ENCODE measurements around the gene APOL6. TPM values are rescaled to one million over a fixed set of nuclear protein-coding genes. Genes with fewer than 3 reads are reported as not detected.

APOL6 gene
- total and polyA plus RNA-seq, 2 of the 4 experiments (the other 2 are of a cell fraction) = 1.2 to 7.2 TPM

DNA sequence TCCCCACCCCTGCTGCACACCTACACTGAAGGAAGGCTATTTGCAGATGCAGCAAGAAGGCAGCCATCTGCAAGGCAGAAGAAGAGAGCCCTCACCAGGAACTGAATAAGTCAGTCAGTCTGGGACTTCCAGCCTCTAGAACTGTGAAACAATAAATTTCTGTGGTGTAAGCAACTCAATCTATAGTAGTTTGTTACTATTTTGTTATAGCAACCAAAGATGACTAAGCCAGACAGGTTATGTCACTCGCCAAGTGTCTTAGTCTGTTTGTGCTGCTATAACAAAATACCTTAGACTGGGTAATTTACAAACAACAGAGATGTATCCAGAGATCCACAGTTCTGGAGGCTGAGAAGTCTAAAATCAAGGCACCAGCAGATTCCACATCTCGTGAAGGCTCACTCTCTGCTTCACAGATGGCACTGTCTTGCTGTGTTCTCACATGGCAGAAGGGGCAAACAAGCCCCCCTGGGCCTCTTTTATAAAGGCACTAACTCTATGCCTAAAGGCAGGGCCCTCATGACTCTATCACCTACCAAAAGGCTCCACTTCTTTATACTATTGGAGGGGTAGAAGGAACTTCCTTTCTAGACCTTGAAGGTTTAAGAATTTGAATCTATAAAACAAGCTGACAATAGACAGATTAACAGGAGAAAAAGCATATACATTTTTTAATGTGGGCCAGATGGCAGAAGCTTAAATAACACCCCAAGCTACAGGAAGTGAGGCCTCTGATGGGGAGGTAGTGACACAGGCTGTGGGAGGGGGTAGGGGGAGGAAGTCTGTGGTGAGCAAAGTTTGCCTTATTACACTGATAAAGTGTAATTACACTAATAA lies 12.3 kb downstream of the APOL6 start:
- Histone ChIP-seq H2BK15ac (ENCODE audit: low read depth, low read length) (no peak overlapping the region), H2BK20ac (ENCODE audit: low read depth, low read length) (no peak overlapping the region), H4K8ac (ENCODE audit: low read depth in 2 of 2, low read length in 2 of 2) (no peak overlapping the region), H2AK9ac (replicated peaks; ENCODE audit: low read depth, low read length, poor library complexity) (no peak overlapping the region), H2BK120ac (ENCODE audit: low read depth, low read length) (0 out of 2 replicates have a peak overlapping the region, but pooled peaks have one; percentile 32), H3K36me3 (ENCODE audit: control insufficient read depth, insufficient read depth, low read length) (peaks cover 26% of the 10 kb centered on the region), H3K4ac (ENCODE audit: low read depth, low read length) (no peak overlapping the region), H3K9me1 (ENCODE audit: insufficient read depth, low read length) (peaks cover 5% of the 10 kb centered on the region), H2AK5ac (ENCODE audit: low read depth, low read length) (peak overlapping the region; percentile 69; the same call in 1 of the 2 replicates), H3K9ac (ENCODE audit: low read depth, low read length) (no peak overlapping the region), H3K4me3 (ENCODE audit: insufficient read depth, low read depth, low read length) (no peak overlapping the region), H3K14ac (replicated peaks; ENCODE audit: low read depth, low read length) (0 out of 2 replicates have a peak overlapping the region, but pooled peaks have one; percentile 55), H3K9me3 (ENCODE audit: control insufficient read depth, insufficient read depth, low read length) (peaks cover 3% of the 10 kb centered on the region), H3K27me3 (ENCODE audit: control insufficient read depth, insufficient read depth, low read length) (no peaks in the 10 kb centered on the region), H4K91ac (ENCODE audit: insufficient read depth, low read depth, low read length) (no peak overlapping the region), H4K20me1 (ENCODE audit: insufficient read depth, low read length) (no peaks in the 10 kb centered on the region), H3K56ac (ENCODE audit: extremely low read depth, insufficient read depth, low read length) (no peak overlapping the region), H3K79me1 (ENCODE audit: low read depth in 1 of 2, low read length in 2 of 2) (peaks cover 0 to 18% of the 10 kb centered on the region in 2 experiments; a peak in 3 of 4 replicates), H4K5ac (ENCODE audit: low read depth, low read length) (no peak overlapping the region), H3K23ac (ENCODE audit: low read depth, low read length) (no peak overlapping the region), H2AFZ (replicated peaks; ENCODE audit: low read length, poor library complexity) (no peak overlapping the region), H3K4me1 (ENCODE audit: control insufficient read depth, insufficient read depth, low read length) (peaks cover 5% of the 10 kb centered on the region), H3K4me2 (ENCODE audit: low read depth, low read length) (no peak overlapping the region), H3K27ac (ENCODE audit: insufficient read depth, low read length) (no peak overlapping the region), H2BK5ac (ENCODE audit: low read depth, low read length, poor library complexity, severe bottlenecking) (peak overlapping the region; percentile 32), H3K18ac (ENCODE audit: low read depth, low read length) (0 out of 2 replicates have a peak overlapping the region, but pooled peaks have one; percentile 33)
- in situ Hi-C loops (cut with MboI; ENCODE audit: low sequenced_read_pairs) (no loop called here), intact Hi-C loops (cut with micrococcal nuclease) (no loop called here), dilution Hi-C loops (cut with HindIII; ENCODE audit: low sequenced_read_pairs, unreplicated experiment) (no loop called here)
- DNase-seq (peak; percentile 32), ATAC-seq (ENCODE audit: low read depth) (no peak)
- no peak for TF ChIP-seq CHD1 (IDR thresholded peaks at IDR 0.05; ENCODE audit: low read depth, low read length)
- TF ChIP-seq SMC3 (IDR thresholded peaks at IDR 0.05; ENCODE audit: low read depth, low read length) = no peak
- no peak for TF ChIP-seq NFE2L2 (IDR thresholded peaks at IDR 0.05; ENCODE audit: low read depth, low read length)
- TSS peak; percentile 17 for BruUV-seq (replicated peaks)
- ChIA-PET CTCF (no interaction called here), POLR2A (ENCODE audit: unreplicated experiment) (no interaction called here)
- WGBS, 2 experiments (ENCODE audit: extremely low coverage in 2 of 2, insufficient read length in 1 of 2) = no CpG with 5 or more reads among the region's 2 CpGs
